Measurements from ENCODE around the gene OSBPL5.

OSBPL5 gene

DNA sequence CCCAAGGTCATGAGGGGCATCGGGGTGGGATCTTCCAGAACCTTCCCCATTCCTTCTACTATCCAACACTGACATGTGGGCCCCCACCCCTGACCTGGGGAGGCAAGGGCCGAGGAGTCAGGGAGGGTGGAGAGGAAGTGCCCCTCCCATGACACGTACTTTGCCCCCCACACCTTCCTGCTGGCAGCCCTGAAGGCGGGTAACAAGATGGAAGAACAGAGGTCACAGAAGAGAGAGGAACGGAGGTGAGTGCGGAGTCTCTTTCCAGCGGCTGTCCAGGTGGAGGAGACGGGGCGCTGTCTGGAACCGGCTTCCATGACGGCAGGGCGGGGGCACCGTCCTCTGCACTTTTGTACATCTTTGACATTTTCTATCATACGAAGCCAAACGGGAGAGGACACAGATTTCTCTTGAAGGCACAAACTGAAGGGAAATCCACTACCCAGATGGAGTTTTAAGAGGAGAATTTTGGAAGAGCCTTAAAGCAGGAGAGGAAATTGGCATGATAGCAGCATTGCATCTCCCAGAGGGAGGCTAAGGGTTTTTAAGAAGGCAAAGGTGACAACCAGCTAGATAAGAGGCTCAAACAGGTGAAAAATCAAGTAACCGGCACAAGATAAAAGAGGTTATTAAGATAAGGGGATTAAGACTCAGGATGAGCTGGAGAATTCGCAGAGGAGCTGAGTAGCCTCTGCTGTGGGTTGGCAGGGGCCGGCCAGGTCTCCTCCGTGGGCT, 16.7 kb downstream of the OSBPL5 start:
- DNase-seq (ENCODE audit: low spot score): no peak

- no peak for DNase-seq (ENCODE audit: low spot score)
Measured at GRCh38 chr11:3147626-3148025, 17.5 kb downstream of the OSBPL5 start.

DNA sequence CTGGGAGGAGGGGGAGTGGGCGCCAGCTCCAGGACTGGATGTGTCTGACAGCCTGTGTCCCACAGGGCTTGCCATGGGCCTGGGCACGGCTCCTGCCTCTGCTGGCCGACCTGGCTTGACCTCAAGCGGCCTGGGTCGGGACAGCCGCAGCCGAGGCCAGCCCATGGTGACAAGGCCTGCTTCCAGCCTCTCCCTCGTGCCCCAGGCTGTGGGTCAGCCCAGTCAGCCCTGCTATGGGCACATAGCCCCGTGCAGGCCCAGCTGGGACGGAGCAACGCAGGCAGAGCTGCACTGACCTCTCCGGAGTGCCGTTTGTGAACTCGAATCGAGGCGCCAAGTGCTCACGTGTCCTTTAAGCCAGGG, 17.9 kb downstream of the OSBPL5 start:
- no peak for DNase-seq (ENCODE audit: low spot score)

DNA sequence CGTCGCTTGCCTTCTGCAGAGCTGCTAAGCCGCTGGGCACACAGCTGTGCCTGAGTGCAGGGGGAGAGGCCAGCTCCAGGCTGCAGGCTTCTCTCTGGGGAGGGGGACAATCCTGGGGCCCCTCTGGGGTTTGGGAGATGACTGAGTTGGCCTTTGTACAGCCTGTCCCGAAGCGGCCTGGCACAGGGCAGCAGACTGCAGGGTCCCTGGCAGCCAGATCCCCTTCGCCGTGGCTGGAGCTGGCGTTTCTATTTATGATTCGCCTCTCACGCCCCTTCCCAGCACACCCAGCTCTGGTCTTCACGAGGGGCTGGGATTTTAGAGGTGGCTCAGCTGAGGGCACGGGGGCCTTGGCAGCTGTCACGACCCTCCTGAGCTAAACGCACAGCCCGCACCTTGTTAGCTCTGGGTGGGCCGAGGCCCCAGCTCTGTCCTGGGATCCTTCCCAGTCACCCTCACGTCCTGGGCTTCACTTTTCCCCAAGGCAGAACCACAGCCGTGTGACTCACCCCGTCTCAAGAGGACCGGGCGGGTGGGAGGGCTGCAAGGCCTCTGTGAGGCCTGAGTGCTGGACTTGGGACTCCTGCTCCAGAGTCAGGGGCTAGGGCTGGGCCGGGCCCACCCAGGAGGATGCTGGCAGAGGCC, 18.4 kb downstream of the OSBPL5 start:
- no peak for DNase-seq (ENCODE audit: low spot score)

DNA sequence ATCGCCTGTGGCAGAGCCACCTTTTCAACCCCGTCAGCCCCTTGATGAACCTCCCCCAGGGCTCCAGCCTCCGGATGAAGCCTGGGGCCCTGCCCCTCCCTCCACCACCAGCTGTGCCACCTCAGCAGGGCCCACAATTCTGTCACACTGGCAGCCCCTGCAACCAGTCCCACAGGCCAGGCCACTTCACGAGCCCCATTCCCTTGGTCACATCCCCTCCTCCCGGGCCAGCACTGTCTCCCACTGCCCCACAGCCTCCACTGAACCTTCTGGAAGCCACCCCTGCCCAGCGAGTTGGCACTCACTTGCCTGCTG, 19.9 kb downstream of the OSBPL5 start:
- no peak for DNase-seq (ENCODE audit: low spot score)

- DNase-seq (ENCODE audit: low spot score): no peak
Measured at GRCh38 chr11:3144296-3145205, 20.6 kb downstream of the OSBPL5 start.

DNA sequence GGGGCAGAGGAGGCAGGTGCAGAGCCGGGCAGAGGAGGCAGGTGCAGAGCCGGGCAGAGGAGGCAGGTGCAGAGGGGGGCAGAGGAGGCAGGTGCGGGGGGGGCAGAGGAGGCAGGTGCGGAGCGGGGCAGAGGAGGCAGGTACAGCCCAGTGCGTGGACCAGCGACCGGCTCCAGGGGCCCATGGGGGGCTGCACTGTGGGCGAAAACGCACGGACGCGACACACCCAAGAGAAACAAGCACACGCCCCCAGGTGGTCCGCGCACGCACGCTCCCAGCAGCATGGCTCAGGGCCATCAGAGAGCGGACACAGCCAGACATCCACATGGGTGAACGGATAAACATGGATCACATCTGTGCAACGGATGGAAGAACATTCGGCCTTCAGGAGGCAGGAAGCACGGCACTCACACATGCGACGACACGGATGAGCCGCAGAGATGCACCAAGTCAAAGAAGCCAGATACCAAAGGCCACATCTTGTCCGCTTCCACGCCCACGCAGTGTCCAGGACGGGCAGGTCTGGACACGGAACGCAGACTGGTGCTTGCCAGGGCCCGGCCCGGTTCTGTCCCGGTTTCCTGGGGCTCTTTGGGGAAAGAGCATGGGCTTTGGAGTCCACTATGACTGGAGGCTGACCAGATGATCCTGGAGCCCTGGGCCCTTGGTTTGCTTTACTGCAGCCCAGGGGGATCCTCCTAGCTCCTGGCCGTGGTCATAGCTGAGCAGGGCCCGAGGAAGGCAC, 21.8 kb downstream of the OSBPL5 start:
- no peak for DNase-seq (ENCODE audit: low spot score)

DNA sequence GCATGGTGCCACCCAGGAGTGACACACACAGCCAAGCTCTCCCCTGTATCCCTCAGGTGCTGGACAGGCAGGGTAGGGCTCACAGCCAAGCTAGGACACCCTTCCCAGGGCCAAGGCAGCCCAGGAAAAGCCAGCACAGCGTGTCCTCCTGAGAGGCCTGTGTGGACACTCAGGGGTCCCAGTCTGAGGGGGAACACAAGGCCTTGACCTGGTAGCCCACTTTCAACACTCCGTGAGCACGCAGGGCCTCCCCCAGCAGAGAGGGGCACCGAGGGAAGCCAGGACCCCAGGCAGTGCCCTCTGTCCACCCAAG, 24.9 kb downstream of the OSBPL5 start:
- DNase-seq (ENCODE audit: low spot score): no peak

DNA sequence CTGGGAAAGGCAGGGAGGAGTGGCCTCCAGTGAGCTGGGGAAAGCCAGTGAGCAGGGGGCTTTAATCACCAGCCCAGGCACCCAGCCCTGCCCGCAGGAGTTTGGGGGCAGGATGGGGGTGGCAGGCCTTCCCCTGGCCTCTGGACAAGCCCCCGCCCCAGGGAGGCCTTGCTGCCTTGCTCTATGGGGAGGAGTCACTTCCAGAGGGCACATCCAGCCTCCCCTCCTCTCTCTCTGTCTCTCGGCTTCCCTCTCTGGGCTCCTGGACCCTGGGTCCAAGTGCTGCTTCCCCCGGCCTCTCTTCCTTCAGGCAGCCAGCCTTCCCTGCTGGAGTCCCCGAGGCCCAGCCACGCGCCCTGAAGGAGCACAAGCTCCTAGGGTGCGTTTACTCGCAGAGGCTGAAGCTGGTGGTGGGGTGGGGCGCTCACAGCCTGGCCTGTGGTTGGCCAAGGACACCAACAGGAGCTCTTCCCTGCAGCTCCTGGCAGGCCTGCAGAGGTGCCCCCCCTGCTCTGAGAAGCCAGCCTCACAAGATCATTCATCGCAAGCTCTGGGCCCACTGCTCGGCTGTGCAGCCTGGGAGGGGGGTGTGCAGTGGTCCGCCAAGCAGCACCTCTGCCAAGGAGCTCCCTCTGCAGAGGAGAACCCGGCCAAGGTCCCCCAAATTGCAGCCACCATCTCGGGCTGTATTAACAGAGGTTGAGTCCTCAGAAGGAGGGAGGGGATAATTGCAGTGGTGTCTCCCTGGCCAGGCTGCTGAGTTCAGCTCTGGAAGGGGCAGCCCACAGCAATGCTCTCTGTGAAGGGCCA, 25.4 kb downstream of the OSBPL5 start:
- DNase-seq (ENCODE audit: low spot score): no peak

GRCh38 chr11:3139086-3139440, 26.0 kb downstream of the OSBPL5 start:
- no peak for DNase-seq (ENCODE audit: low spot score)

DNA sequence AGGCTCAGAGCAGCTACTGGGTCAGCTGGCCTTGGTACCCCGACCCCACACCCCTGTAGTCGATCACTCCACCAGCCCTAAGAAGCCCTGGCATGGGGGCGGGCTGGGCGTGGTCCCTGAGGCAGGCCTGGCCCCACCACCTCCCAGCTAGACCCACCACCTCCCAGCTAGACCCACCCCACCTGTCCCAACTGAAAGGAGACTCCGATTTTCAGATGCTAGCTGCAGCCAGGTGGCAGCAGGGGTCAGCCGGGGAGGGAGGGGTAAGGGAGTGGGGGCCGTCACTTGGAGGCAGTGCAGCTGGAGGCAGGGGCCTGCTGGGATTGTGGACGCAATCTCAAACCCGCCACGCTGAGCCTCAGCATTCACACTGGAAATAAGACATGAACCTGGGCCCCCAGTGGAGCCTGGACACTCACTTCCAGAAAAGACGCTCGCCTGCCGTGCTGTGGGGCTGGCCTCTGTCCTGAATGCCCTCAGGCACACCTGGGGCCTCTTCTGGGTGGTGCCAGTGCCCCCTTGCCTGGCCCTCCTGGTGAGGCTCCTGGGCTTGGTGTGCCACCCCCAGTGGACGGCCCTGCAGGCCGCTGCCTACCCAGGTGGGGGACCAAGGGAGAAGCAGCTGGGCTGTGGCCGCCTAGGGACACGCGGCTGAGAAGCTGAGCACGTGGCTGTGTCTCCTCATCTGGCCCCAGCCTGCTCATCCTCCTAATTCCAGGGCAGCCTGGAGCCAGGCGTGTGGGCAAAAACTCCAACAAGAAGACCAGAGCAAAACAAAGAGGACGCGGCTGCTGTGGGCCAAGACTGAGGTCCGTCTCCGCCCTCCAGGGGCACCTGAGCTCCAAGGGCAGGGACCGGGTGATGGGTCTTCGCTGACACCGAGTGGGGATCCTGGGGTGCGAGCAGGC, 26.7 kb downstream of the OSBPL5 start:
- no peak for DNase-seq (ENCODE audit: low spot score)

DNA sequence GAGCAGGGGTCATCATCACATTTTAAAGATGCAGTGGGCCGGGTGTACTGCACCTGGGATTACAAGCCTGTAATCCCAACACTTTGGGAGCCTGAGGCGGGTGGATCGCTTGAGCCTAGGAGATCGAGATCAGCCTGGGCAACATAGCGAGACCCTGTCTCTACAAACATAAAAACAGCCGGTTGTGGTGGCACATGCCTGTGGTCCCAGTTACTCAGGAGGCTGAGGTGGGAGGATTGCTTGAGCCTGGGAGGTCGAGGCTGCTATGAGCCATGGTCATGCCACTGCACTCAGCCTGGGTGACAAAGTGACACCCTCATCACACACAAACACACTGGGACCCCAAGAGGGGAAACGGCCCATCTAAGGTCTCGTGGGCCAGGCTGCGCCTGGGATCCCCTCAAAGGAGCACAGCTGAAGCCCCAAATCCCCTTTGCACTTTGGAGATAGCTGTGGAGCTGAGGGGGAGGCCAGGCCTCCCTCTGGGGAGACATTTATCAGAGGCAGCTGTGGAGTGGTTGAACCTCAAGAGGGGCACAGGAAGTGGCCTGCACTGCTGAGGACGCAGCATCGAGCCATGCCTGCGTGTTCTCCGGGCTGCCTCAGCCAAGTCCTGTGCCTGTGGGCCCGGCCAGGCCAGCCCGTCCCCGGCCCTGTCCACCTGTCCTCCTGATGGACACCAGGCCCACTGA, 27.5 kb downstream of the OSBPL5 start:
- no peak for DNase-seq (ENCODE audit: low spot score)

DNA sequence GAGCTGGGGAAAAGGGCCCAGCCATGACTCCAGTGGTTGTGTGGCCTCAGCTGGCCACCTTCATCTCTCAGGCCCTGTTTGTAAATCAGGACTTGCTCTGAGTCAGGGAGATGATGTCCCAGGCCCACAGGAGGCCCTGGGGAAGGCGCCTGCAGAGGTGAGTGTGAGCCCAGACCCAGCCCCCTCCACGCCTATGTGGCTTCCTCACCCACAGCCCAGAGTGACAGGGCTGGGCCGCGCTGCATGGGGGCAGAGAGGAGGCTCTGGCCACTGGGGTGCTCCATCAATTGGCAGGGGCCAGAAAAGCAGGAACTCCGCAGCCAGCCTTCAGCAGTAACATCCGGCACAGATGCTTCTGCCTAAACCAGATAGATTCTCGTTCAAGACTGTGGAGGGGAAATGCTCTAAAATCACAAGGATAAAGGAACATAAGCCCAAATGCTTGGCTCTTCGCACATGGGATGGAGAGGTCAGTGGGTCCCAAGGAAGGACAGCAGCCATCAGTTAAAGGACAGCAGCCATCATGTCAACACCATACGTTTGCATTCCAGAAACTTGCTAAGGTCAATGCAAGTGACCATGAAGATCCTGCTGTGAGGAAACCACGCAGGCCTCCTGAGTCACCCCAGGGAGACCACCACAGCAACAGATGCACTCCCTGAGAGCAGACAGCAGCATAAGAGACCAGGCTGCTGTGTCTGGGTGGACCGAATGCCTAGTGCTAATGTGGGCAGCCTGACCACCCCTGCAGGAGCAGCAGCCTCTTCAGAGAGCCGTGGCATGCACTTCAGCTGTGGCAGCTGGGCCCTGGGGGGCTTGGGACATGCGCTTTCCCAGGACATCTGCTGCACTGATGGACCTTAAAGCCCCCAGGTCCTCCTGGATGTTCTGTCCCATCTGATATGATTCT, 28.3 kb downstream of the OSBPL5 start:
- DNase-seq (ENCODE audit: low spot score): no peak

DNA sequence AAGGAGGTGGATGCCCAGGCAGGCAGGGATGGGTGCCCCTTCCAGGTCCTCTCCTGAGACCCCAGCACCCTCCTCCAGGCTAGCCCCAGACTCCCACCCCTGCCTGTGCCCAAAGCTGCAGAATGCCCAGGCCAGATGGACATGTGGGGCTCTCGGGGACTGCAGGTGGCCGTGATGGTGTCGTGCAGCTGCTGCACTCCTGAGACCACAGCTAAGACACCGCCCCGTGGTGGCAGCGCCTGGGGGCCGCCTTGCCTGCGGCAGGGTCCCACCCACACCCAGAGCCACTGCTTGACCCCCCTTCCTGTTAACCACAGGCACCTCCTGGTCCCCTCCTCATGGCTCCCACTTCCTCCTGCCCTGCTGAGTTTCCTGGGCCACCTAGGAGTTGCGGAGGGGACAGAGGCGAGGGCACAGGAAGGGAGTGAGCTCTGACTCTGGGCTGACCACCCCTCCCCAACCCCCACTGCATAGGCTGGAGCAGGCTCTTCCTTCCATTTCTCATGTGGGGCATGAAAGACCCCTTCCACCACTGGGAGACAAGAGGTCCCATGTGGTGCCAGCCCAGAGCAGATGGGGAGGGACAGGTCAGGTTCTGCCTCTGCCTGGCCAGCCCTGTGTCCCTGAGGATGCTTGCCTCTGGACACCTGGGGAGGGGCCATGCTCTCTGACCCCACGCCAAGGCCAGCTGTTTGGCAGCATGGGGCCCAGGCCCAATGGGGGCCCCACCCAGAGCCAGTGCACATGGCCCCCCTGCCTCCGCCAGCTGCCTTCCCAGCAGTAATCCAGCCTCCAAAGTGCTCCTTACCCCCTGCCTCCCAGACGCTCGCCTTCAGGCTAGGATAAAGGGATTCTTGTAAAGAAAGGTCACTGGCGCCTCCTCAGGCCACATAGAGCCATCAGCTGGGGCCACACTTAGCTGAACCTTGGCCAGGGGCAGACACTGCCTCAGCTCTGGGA, 29.3 kb downstream of the OSBPL5 start:
- DNase-seq (ENCODE audit: low spot score): no peak

- DNase-seq (ENCODE audit: low spot score): no peak
Measured at GRCh38 chr11:3134651-3135480, 30.2 kb downstream of the OSBPL5 start.

DNA sequence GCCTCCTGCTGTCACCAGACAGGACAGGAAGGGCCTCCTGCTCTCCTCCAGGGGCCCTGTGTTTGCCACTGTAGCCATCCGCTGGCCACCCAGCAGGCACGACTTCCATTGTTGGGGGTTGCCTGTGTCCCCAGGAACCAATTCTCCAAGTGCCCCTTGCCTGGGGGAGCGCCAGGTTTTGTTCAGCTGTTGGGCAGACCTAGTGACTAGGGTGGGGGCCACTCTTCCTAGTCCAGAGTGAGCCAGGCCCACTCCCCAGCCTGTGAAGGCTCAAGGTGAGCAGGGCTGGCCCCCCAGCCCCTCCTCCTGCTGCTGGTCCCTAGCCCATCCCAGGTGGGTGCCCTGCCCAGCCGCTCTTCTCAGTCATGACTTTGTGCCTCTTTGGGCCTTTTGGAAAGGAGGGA, 30.9 kb downstream of the OSBPL5 start:
- no peak for DNase-seq (ENCODE audit: low spot score)
